Body of pancreas (tissue), 4 donors: Measurements from ENCODE around the gene AMBRA1.

ENCODE experiments used
- CTCF ChIP-seq, 7 experiments: fragments of 450-650 bp in 4 of 7; fragments of 200-600 bp in 3 of 7; sonication (generic) in 3 of 7; IDR thresholded peaks; one replicate each; pipeline ENCODE4 v1.5.1; 2016 to 2019; ENCODE audit warnings: antibody characterized with exemption in 7 of 7
- POLR2A ChIP-seq, 3 donors: fragments of 450-650 bp; IDR thresholded peaks; one replicate each; pipeline ENCODE4 v1.6.1; 2016; ENCODE audit warnings: antibody characterized with exemption in 3 of 3, mild to moderate bottlenecking in 2 of 3

- TF ChIP-seq CTCF (IDR thresholded peaks at IDR 0.05) (no peak), POLR2A (IDR thresholded peaks at IDR 0.05) (no peak)
Observed at GRCh38 chr11:46506483-46506791, 87.4 kb downstream of the AMBRA1 start.
